Small intestine (tissue), 7 donors: Measurements from ENCODE around the gene LOXL1. TPM values are rescaled to one million over a fixed set of nuclear protein-coding genes. Genes with fewer than 3 reads are reported as not detected.

Source experiments
- DNase-seq, 2 donors: peaks; one replicate each; pipeline versions ENCODE4 v3.0.0 to v3.0.0-alpha.2; 2013
- FAIRE-seq: peaks from 2 replicates; lab custom pipeline; 2012; peaks lifted over from hg19 to GRCh38; lab: Jason Lieb, UNC
- H3K27ac ChIP-seq, 3 donors: one replicate each; pipeline ENCODE4 v1.5.1; 2013; ENCODE audit warnings: low read length in 2 of 3, mild to moderate bottlenecking in 2 of 3, control low read depth in 1 of 3, inconsistent platforms in 1 of 3, low read depth in 1 of 3, moderate library complexity in 1 of 3
- H3K27me3 ChIP-seq, 3 donors: one replicate each; pipeline ENCODE4 v1.6.1; 2013; ENCODE audit warnings: low read length in 3 of 3, inconsistent platforms in 1 of 3; ENCODE audit not compliant: control insufficient read depth in 3 of 3, insufficient read depth in 3 of 3
- H3K36me3 ChIP-seq, 3 donors: one replicate each; pipeline ENCODE4 v1.6.1; 2013; ENCODE audit warnings: low read length in 3 of 3, inconsistent platforms in 1 of 3, low read depth in 1 of 3, mild to moderate bottlenecking in 1 of 3, moderate library complexity in 1 of 3; ENCODE audit not compliant: control insufficient read depth in 3 of 3, insufficient read depth in 2 of 3
- H3K4me1 ChIP-seq, 3 donors: one replicate each; pipeline ENCODE4 v1.6.1; 2013; ENCODE audit warnings: low read length in 2 of 3, inconsistent platforms in 1 of 3, low read depth in 1 of 3, mild to moderate bottlenecking in 1 of 3, moderate library complexity in 1 of 3; ENCODE audit not compliant: control insufficient read depth in 3 of 3, insufficient read depth in 2 of 3
- H3K4me3 ChIP-seq, 3 donors: one replicate each; pipeline ENCODE4 v1.5.1; 2013; ENCODE audit warnings: low read length in 3 of 3, control low read depth in 1 of 3, inconsistent platforms in 1 of 3, low read depth in 1 of 3, mild to moderate bottlenecking in 1 of 3, moderate library complexity in 1 of 3
- H3K9me3 ChIP-seq, 2 donors: one replicate each; pipeline ENCODE4 v1.6.1; 2013; ENCODE audit warnings: low read depth in 1 of 2, low read length in 1 of 2; ENCODE audit not compliant: control insufficient read depth in 2 of 2, insufficient read depth in 1 of 2
- WGBS, 3 donors: extraction: QIAGEN DNeasy Blood & Tissue Kit; methylation state at CpG; one replicate each; pipeline ENCODE4 v1.1.7; 2013; 5-methylcytosine and 5-hydroxymethylcytosine counted together
- polyA plus RNA-seq, 4 donors: library from polyadenylated mRNA; stranded (reverse) in 3 of 4; unstranded in 1 of 4; fragments of 200-250 nt in 3 of 4; fragments of 120-200 nt in 1 of 4; gene quantifications; one replicate each; pipeline versions ENCODE4 v1.2.1 to v1.2.3, GENCODE V29; 2013
- donor health status: healthy with polysubstance abuse.
- donor health status: control.
- donor health status: control.
- donor health status: Bipolar disorder and iron deficiency.
- donor health status: healthy.

The LOXL1 gene
- polyA plus RNA-seq, 4 donors, result 2.2 to 7.2 (median 4.9) TPM

GRCh38 chr15:73897441-73898261, 28.6 kb upstream of the LOXL1 start:
- 77 to 79% (median 78%) methylated on average over 15 of the region's 15 CpGs for WGBS, 3 donors
- DNase-seq (peak; percentile 12 to 70), FAIRE-seq (no peak)
- no peaks in the 10 kb centered on the region for H3K27me3 ChIP-seq
- H3K4me3 ChIP-seq, result no peak overlapping the region
- peaks cover 0 to 7% (median 0%) of the 10 kb centered on the region in 3 donors for H3K4me1 ChIP-seq
- H3K27ac ChIP-seq, result no peak overlapping the region
- H3K36me3 ChIP-seq, result no peaks in the 10 kb centered on the region
- peaks cover 0 to 2% of the 10 kb centered on the region in 2 donors for H3K9me3 ChIP-seq

- no peaks in the 10 kb centered on the region for H3K4me1 ChIP-seq
- H3K36me3 ChIP-seq, result no peaks in the 10 kb centered on the region
- H3K9me3 ChIP-seq, result peaks cover 0 to 5% of the 10 kb centered on the region in 2 donors
- FAIRE-seq, result no peak
- 79 to 84% (median 79%) methylated on average over 15 of the region's 15 CpGs for WGBS, 3 donors
- no peak overlapping the region for H3K27ac ChIP-seq
- H3K4me3 ChIP-seq, result no peak overlapping the region
- H3K27me3 ChIP-seq, result no peaks in the 10 kb centered on the region
- no peak for DNase-seq
Observed at GRCh38 chr15:73899197-73900094, 26.8 kb upstream of the LOXL1 start.

DNA sequence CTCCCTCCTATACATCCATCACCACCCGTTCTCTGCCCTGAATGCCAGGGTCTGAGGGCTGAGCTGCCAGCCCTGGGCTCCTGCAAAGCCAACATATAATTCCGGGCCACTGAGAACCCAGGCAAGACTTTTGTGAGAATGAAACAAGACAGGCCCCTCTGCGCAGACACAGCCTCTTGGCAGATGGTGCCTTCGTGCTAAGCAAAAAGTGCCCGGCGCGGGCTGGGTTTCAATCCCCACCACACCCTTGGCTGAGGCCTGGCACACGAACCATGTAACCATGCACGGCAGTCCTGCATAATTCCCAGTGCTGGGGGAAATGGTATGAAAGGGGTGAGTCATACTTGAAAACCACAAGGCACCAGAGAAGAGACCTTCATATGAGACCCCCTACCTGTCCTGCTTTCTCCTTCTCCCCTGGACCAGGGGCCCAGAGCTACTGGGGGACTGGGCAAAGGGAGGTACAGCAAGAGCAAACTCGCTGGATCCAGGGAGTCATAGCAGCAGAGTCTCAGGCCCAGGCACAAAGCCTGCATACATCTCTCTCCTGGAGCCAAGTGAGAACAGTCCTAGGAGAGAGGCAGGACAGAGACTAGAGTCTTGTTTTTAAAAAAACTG, 26.1 kb upstream of the LOXL1 start:
- 75 to 84% (median 79%) methylated on average over 10 of the region's 10 CpGs for WGBS, 3 donors
- Histone ChIP-seq H3K27ac (no peak overlapping the region), H3K4me1 (peaks cover 0 to 2% (median 0%) of the 10 kb centered on the region in 3 donors), H3K27me3 (no peaks in the 10 kb centered on the region), H3K9me3 (peaks cover 0 to 9% of the 10 kb centered on the region in 2 donors), H3K36me3 (no peaks in the 10 kb centered on the region), H3K4me3 (no peak overlapping the region)
- no peak for FAIRE-seq
- DNase-seq, result no peak

DNA sequence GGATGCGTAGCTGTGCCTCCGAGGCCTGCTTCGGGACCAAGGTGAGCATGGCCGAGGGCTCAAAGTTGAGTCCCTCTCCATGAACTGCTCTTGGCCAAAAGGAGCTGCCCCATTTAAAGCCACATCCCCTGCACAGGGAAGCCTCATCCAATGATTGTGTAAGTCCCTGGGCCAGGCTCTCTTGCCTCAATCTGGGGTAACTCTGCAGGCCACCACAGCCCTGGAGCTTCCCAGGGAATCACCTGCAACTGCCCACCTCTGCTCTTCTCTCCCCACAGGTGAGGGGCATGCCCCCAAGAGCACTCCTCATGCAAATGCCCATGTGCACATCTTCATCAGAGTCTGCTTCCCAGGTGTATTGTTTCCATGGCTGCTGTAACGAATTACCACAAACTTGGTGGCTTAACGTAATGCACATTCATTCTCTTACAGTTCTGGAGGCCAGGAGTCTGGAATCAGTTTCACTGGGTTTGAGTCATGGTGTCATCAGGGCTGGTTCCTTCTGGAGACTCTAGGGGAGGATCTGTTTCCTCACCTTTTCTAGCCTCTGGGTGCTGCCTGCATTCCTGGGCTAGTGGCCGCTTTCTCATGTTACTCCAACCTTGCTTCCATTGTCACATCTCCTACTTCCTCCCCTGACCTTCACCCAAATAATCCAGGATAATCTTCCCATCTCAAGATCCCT, 25.0 kb upstream of the LOXL1 start:
- H3K27ac ChIP-seq, result no peak overlapping the region
- no peaks in the 10 kb centered on the region for H3K27me3 ChIP-seq
- peaks cover 0 to 19% of the 10 kb centered on the region in 2 donors for H3K9me3 ChIP-seq
- peaks cover 0 to 2% (median 0%) of the 10 kb centered on the region in 3 donors for H3K4me1 ChIP-seq
- FAIRE-seq (no peak), DNase-seq (no peak)
- 91 to 97% (median 96%) methylated on average over 7 of the region's 7 CpGs for WGBS, 3 donors
- H3K36me3 ChIP-seq, result no peaks in the 10 kb centered on the region
- H3K4me3 ChIP-seq, result no peak overlapping the region

DNA sequence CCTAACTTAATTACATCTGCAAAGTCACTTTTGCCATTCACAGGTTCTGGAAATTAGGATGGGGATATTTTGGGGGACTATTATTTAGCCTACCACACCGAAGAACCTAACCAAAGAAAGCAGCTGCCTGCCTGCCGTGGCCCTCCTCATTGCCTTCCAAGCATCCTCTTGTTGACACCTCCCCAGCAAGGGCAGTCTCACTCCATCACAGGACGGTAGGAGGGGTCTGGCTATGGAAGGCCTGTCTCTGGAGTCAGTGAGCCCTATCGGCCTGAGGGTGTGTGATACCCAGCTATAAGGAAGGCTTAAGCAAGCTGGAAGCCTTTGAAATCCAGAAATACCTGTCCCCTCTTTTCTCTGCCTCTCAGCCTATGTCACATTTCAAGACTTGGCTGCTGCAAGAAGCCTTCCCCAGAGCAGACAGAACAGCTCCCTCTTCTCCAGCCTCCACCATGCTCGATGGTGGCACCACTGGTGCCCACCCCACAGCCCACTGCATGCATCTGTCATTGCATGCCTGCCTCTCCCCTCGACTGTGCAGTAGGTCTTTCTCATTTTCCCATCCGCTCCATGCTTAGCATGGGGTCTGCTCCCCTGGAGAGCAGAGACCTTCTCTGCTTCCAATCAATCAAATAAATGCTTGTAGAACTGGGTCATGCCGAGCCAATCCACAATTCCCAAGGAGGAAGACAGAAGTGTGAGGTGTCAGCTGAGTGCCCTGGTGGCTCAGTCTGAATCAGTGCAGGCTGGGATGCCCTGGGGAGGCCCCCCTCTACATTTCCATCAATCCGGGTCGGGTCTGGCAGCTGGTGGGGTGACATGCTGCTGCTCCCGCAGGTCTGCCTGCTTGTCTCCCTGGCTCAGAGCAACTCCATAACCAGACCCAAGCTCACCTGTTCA, 23.9 kb upstream of the LOXL1 start:
- Histone ChIP-seq H3K4me1 (peaks cover 0 to 2% (median 0%) of the 10 kb centered on the region in 3 donors), H3K9me3 (peaks cover 0 to 19% of the 10 kb centered on the region in 2 donors), H3K36me3 (no peaks in the 10 kb centered on the region), H3K4me3 (no peak overlapping the region), H3K27ac (no peak overlapping the region), H3K27me3 (no peaks in the 10 kb centered on the region)
- 66 to 89% (median 80%) methylated on average over 11 of the region's 11 CpGs for WGBS, 3 donors
- no peak for DNase-seq
- FAIRE-seq, result no peak

DNA sequence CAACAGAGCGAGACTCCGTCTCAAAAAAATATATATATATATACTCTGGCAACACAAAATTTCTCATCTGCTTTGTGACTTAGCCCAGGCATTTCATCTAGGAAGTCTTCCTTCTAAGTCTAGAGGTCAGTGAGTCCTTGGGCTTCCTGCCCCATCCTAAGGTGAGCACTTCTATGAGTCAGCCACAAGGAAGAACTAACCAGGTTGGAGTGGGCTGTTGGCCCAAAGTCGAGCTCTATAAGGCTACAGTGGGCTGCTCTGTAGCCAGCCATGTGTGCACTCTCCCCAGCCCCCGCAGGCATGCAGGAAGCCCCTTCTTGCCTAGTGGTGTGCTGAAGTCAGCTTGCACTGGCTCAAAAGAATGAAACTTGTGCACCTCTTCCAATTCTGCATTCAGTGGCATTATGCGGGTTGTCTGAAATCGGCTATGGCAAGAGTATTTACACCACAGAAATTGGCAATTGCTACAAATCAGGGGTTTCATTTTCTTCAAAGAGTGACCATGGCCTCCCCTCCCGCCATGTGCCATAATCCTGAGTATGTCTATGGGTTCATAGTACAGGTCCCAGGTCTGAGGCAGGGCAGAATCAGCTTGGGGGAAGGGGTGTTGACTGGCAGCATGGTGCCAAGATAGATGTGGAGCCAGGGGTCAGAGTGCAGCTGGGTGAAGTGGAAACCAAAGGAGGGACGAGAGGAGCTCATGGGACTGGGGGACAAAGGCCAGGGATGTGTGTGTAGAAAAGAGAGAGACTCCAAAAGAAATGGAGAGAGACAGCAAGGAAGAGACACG, 22.0 kb upstream of the LOXL1 start:
- no peak overlapping the region for H3K4me3 ChIP-seq
- WGBS, 3 donors, result 69 to 84% (median 74%) methylated on average over 9 of the region's 9 CpGs
- H3K36me3 ChIP-seq, result no peaks in the 10 kb centered on the region
- H3K9me3 ChIP-seq, result peaks cover 0 to 19% of the 10 kb centered on the region in 2 donors
- DNase-seq (peak in 1 of 2 donors; percentile 94), FAIRE-seq (no peak)
- peak overlapping the region in 1 of 3 donors; percentile 52 for H3K27ac ChIP-seq
- H3K27me3 ChIP-seq, result no peaks in the 10 kb centered on the region
- H3K4me1 ChIP-seq, result peaks cover 0 to 2% (median 0%) of the 10 kb centered on the region in 3 donors
